Measurements from ENCODE around the gene PARD3. TPM values are rescaled to one million over a fixed set of nuclear protein-coding genes. Genes with fewer than 3 reads are reported as not detected.

PARD3 gene
- 100 to 1,000 TPM in 3 of 4 donors, 10 to 100 TPM in 1; 98.9 to 122 (median 105) TPM for total RNA-seq

GRCh38 chr10:34815185-34816084 lies at the start of gene PARD3:
PARD3 (minus strand) TSS chr10:34815296; CDS start chr10:34814995, 301 bp downstream.
- peak within 1 kb of the TSS; percentile 82 to 96 (median 93) for H3K4me3 ChIP-seq
- intact Hi-C loops (cut with DNase I) = no loop called here
- no peak for DNase-seq (ENCODE audit: extremely low spot score)
- no peaks in the 10 kb centered on the region for H3K27me3 ChIP-seq
- peak within 1 kb of the TSS; percentile 88 to 94 (median 93) for H3K27ac ChIP-seq (replicated peaks in 1 of 4)
- TF ChIP-seq POLR2AphosphoS5 (IDR thresholded peaks at IDR 0.05) = peak in 1 of 2 donors; percentile 35
- TF ChIP-seq EP300 (IDR thresholded peaks at IDR 0.05) = no peak
- WGBS = 0% methylated on average over 21 of the region's 82 CpGs
- no peaks in the 10 kb centered on the region for H3K36me3 ChIP-seq
- H3K9me3 ChIP-seq = no peaks in the 10 kb centered on the region
- peaks cover 25 to 54% (median 49%) of the 10 kb centered on the region in 4 donors for H3K4me1 ChIP-seq

GRCh38 chr10:34864149-34865067 lies 49.3 kb upstream of the PARD3 start:
- DNase-seq (ENCODE audit: extremely low spot score) = no peak
- TF ChIP-seq POLR2A (IDR thresholded peaks at IDR 0.05; ENCODE audit: low read depth) = no peak
- no peak for TF ChIP-seq EP300 (IDR thresholded peaks at IDR 0.05)
- TF ChIP-seq CTCF (IDR thresholded peaks at IDR 0.05) = no peak
- TF ChIP-seq POLR2AphosphoS5 (IDR thresholded peaks at IDR 0.05) = no peak

GRCh38 chr10:34862892-34863291 lies 47.8 kb upstream of the PARD3 start:
- Histone ChIP-seq H3K36me3 (no peaks in the 10 kb centered on the region), H3K4me1 (peaks cover 4 to 41% (median 39%) of the 10 kb centered on the region in 4 donors), H3K4me3 (no peak overlapping the region), H3K9me3 (no peaks in the 10 kb centered on the region), H3K27me3 (no peaks in the 10 kb centered on the region), H3K27ac (replicated peaks in 1 of 4) (no peak overlapping the region)
- TF ChIP-seq POLR2AphosphoS5 (IDR thresholded peaks at IDR 0.05) = no peak
- TF ChIP-seq EP300 (IDR thresholded peaks at IDR 0.05) = no peak
- TF ChIP-seq CTCF (IDR thresholded peaks at IDR 0.05) = no peak
- TF ChIP-seq POLR2A (IDR thresholded peaks at IDR 0.05; ENCODE audit: low read depth) = no peak
- 78% methylated on average over 3 of the region's 3 CpGs for WGBS
- DNase-seq (ENCODE audit: extremely low spot score) = no peak
- intact Hi-C loops (cut with DNase I) = no loop called here

More at GRCh38 chr10:34864149-34865067, 49.3 kb upstream of the PARD3 start:
- Histone ChIP-seq H3K27me3 (no peaks in the 10 kb centered on the region), H3K9me3 (no peaks in the 10 kb centered on the region), H3K4me1 (peaks cover 4 to 41% (median 39%) of the 10 kb centered on the region in 4 donors), H3K36me3 (no peaks in the 10 kb centered on the region), H3K27ac (replicated peaks in 1 of 4) (peak overlapping the region in 3 of 4 donors; percentile 21 to 63 (median 62)), H3K4me3 (peak overlapping the region in 1 of 4 donors; percentile 3)
- intact Hi-C loops (cut with DNase I) = no loop called here
- WGBS = 45% methylated on average over 12 of the region's 12 CpGs

- H3K4me3 ChIP-seq = no peak overlapping the region
- no peaks in the 10 kb centered on the region for H3K9me3 ChIP-seq
- peaks cover 4 to 41% (median 39%) of the 10 kb centered on the region in 4 donors for H3K4me1 ChIP-seq
- TF ChIP-seq EP300 (IDR thresholded peaks at IDR 0.05) (no peak), POLR2AphosphoS5 (IDR thresholded peaks at IDR 0.05) (no peak), CTCF (IDR thresholded peaks at IDR 0.05) (no peak), POLR2A (IDR thresholded peaks at IDR 0.05; ENCODE audit: low read depth) (no peak)
- H3K27ac ChIP-seq (replicated peaks in 1 of 4) = peak overlapping the region in 1 of 4 donors; percentile 47
- H3K36me3 ChIP-seq = no peaks in the 10 kb centered on the region
- no peak for DNase-seq (ENCODE audit: extremely low spot score)
- intact Hi-C loops (cut with DNase I) = no loop called here
- H3K27me3 ChIP-seq = no peaks in the 10 kb centered on the region
- 61% methylated on average over 8 of the region's 8 CpGs for WGBS
These were observed 46.4 kb upstream of the PARD3 start for GRCh38 chr10:34861293-34862021.
